ENCODE measurements around the gene RGPD4. TPM values are rescaled to one million over a fixed set of nuclear protein-coding genes. Genes with fewer than 3 reads are reported as not detected.
"Not testable (repeated sequence)": the region's sequence is repeated elsewhere in the genome, so short reads cannot be mapped to it uniquely, and the experiment has no call there.

RGPD4 gene
- total RNA-seq, 2 experiments from 2014 or later = 0.67 TPM

DNA sequence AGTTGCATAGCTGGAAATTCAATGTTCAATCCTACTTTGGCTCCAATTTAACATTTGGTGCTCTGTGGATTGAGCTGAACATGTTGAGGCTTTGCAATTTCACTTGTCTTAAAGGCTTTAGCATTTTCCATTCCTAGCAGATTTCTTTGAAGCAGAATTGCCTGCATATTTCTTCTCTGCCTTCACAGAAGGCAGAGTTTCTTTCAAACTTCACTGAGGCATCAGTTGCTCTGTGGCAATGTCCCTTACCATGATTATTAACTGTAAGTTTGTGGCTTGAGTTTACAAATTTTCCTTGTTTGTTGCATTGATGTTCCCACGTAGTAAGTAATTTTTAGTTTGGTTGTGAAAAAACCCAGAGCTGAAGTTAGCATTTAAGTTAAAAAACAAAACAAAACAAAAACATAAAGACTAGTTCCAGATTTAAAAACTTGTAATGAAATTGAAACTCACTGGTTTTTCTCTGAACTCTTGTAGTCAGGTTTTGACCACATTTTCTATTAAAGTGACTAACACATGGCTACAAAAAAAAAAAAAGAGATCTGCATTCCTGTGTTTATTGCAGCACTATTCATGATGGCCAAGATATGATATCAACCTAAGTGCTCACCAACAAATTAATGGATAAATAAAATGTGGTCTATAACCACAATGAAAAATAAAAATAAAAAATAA is 90.1 kb downstream of the RGPD4 start:
- CTCF ChIA-PET, POLR2A ChIA-PET: not testable (repeated sequence)

DNA sequence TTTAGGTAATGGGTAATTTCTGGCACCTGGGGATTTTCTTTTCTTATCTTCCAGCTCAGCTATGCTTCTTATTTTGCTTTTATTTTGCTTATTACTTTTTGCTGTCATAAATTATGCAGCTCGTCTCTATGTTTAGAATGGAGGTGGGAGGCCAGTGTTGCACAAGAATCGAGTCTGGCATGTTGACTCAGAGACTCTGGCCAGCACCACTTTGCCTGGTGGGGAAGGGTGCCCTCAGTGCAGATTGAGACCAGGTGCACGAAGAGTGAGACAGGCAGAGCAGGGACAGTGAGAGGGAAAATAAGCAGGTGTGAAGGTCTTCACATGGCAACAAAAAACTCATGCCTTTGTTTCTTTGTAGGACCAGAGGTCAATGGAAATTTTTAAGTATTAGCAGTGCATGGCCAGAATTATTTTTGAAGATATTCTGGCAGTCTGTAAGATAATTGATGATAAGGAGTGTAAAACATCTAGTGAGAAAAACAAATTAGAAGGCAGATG is 100.4 kb downstream of the RGPD4 start:
- ChIA-PET POLR2A (no interaction called here), CTCF (no interaction called here)

DNA sequence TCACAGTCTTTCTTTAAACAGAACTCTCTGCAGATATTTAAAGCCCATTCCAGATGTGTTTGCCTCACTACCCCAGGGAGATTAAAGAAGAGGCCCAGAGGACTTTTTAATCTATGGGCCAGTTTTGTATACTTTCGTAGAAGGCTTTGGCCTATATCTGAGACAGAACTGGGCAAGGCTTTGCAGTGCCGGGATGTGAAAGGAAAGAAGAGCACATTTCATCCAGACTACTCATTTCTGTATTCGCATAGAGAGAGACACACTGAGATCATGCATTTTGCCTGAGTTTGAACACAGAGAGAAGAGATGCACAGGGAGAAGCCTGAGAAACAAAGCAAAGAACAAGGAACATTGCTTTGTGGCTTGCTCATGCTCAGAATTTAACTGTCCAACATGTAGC is 104.7 kb downstream of the RGPD4 start:
- ChIA-PET CTCF (no interaction called here), POLR2A (no interaction called here)

DNA sequence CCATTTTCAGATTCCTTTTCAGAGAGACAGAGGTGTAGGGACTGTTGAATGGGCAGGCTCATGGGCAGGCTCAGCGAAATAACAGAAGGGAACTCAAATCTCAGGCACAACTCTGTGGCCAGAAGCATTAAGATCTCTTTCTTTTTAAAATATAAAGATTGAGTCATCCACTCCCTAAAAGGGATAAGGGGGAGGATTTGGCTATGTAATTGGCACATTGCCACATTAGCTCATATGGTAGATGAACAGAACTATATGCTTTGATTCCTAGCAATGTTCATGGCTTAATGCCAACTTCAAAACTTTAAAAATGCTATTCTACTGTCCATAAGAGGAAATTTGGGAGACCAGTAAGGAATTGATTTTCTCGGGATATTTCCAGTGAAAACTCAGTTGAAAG is 105.8 kb downstream of the RGPD4 start:
- CTCF ChIA-PET = no interaction called here
- POLR2A ChIA-PET = no interaction called here

DNA sequence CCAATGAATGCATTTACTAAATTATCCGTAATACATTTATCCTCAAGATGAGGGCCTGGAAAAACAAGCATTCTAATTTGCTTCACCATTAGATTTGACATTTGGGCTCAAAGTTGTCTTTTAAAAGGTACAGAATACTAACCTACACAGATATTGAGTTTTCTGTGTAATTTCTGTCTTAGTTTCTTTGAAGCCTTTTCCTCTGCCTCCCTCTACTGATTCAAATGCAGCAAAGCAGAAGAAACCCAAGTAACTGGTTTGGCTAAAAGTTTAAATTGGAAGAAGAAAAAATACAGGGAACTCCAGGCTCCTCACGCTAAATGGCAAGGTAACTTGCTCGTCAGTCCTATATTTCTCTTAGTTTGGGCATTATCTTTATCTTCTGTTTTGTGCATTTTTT is 106.3 kb downstream of the RGPD4 start:
- ChIA-PET CTCF (no interaction called here), POLR2A (no interaction called here)

DNA sequence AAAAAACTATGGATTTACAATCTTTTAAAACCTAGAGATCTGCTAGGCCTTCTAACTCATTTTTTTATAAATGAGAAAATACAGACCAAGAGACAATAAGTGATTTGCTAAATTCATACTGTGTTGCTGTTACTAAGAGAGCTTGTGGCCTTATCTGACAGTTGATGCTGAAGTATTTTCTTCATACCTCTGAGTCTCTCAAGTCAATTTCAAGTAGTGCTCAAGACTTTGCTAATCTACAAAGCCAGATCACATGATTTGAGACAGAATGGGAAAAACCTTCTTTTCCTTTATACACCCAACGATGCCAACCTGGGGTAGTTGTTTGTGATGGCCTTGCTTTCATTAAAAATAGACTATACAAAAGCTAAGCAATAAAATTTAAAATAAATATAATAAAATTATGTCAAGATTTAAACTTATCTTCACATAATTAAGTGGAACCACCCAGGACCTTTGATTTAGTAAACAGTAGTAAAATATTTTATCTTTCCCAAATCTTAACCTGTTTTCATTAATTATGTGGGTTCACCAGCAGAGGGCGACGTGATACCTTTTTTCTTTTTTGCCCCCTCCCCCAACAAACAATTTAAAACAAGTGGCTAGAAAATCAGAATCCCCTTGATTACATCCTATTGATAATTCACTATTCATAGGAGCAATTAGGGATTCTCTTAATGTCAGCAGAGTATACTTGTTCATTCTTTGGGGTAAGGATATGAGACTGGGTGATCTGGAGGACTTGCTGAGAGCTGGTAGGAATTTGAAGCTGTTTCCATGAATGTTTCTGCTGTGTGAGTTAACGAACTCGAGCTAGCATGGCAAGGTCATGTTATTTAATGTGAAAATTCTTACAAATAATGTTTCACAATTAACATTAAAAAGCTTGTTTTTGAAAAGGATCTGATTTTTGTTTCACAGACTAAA is 110.0 kb downstream of the RGPD4 start:
- ChIA-PET POLR2A (no interaction called here), CTCF (no interaction called here)

Other genes starting within 250 kb of the RGPD4 start
- gene SLC5A7, start 159.6 kb downstream of the RGPD4 start, total RNA-seq = not detected

All from activated CD8-positive, alpha-beta memory T cell treated with anti-CD3 and anti-CD28 coated beads for 36 hours (primary cell).